Measurements from ENCODE around the gene ADARB1. TPM values are rescaled to one million over a fixed set of nuclear protein-coding genes. Genes with fewer than 3 reads are reported as not detected.
A peak's percentile ranks its signal among the peaks of the same experiment; 100 is the strongest.

Gene ADARB1
- total RNA-seq, 2 donors from 2014 or later: 8.7 to 9.3 TPM

GRCh38 chr21:45161038-45161945, 86.9 kb downstream of the ADARB1 start:
- Histone ChIP-seq H3K9ac (ENCODE audit: low read depth in 2 of 2, low read length in 2 of 2) (no peak overlapping the region), H3K4me1 (no peaks in the 10 kb centered on the region), H3K4me3 (no peak overlapping the region), H3K9me3 (no peaks in the 10 kb centered on the region), H3K36me3 (no peaks in the 10 kb centered on the region), H3K27ac (no peak overlapping the region), H3K27me3 (no peaks in the 10 kb centered on the region)
- intact Hi-C loops (cut with DNase I): no loop called here
- peak; percentile 7 for DNase-seq
- no peak for TF ChIP-seq CTCF (IDR thresholded peaks at IDR 0.05)

GRCh38 chr21:45162115-45162514, 87.7 kb downstream of the ADARB1 start:
- intact Hi-C loops (cut with DNase I): no loop called here
- TF ChIP-seq CTCF (IDR thresholded peaks at IDR 0.05): no peak
- Histone ChIP-seq H3K4me1 (no peaks in the 10 kb centered on the region), H3K27me3 (no peaks in the 10 kb centered on the region), H3K9ac (ENCODE audit: low read depth in 2 of 2, low read length in 2 of 2) (no peak overlapping the region), H3K4me3 (no peak overlapping the region), H3K9me3 (no peaks in the 10 kb centered on the region), H3K36me3 (no peaks in the 10 kb centered on the region), H3K27ac (no peak overlapping the region)
- DNase-seq: no peak

GRCh38 chr21:45162809-45163208, 88.4 kb downstream of the ADARB1 start:
- Histone ChIP-seq H3K36me3 (no peaks in the 10 kb centered on the region), H3K27ac (no peak overlapping the region), H3K27me3 (no peaks in the 10 kb centered on the region), H3K9me3 (no peaks in the 10 kb centered on the region), H3K4me1 (no peaks in the 10 kb centered on the region), H3K4me3 (no peak overlapping the region), H3K9ac (ENCODE audit: low read depth in 2 of 2, low read length in 2 of 2) (no peak overlapping the region)
- intact Hi-C loops (cut with DNase I): no loop called here
- TF ChIP-seq CTCF (IDR thresholded peaks at IDR 0.05): no peak
- DNase-seq: no peak

GRCh38 chr21:45163413-45164123, 89.2 kb downstream of the ADARB1 start:
- no peak overlapping the region for H3K27ac ChIP-seq
- no peaks in the 10 kb centered on the region for H3K36me3 ChIP-seq
- DNase-seq: no peak
- no peak overlapping the region for H3K4me3 ChIP-seq
- TF ChIP-seq CTCF (IDR thresholded peaks at IDR 0.05): no peak
- no peaks in the 10 kb centered on the region for H3K9me3 ChIP-seq
- H3K9ac ChIP-seq (ENCODE audit: low read depth in 2 of 2, low read length in 2 of 2): no peak overlapping the region
- no peaks in the 10 kb centered on the region for H3K4me1 ChIP-seq
- no peaks in the 10 kb centered on the region for H3K27me3 ChIP-seq
- intact Hi-C loops (cut with DNase I): no loop called here

- no peak for DNase-seq
- Histone ChIP-seq H3K27ac (no peak overlapping the region), H3K36me3 (no peaks in the 10 kb centered on the region), H3K4me3 (no peak overlapping the region), H3K27me3 (no peaks in the 10 kb centered on the region), H3K4me1 (no peaks in the 10 kb centered on the region), H3K9ac (ENCODE audit: low read depth in 2 of 2, low read length in 2 of 2) (no peak overlapping the region), H3K9me3 (no peaks in the 10 kb centered on the region)
- TF ChIP-seq CTCF (IDR thresholded peaks at IDR 0.05): no peak
- intact Hi-C loops (cut with DNase I): no loop called here
Measured at GRCh38 chr21:45164124-45164511, 89.7 kb downstream of the ADARB1 start.
